Osteocyte (in vitro differentiated cells): ENCODE data around the gene SDK2. TPM values are rescaled to one million over a fixed set of nuclear protein-coding genes. Genes with fewer than 3 reads are reported as not detected.
A peak's percentile ranks its signal among the peaks of the same experiment; 100 is the strongest.

Experiments
- DNase-seq: peaks from one replicate; pipeline ENCODE4 v3.0.0; 2021; ENCODE audit warnings: mixed read lengths; ENCODE audit not compliant: unreplicated experiment; ENCODE audit errors: extremely low spot score
- H3K27ac Mint-ChIP-seq: one replicate; pipeline ENCODE4 v1.8.0; 2021; ENCODE audit warnings: mild to moderate bottlenecking, mixed read lengths; ENCODE audit not compliant: unreplicated experiment
- H3K27me3 Mint-ChIP-seq: one replicate; pipeline ENCODE4 v1.8.0; 2021; ENCODE audit warnings: mixed read lengths; ENCODE audit not compliant: unreplicated experiment
- H3K36me3 Mint-ChIP-seq: one replicate; pipeline ENCODE4 v1.8.0; 2021; ENCODE audit warnings: mixed read lengths; ENCODE audit not compliant: unreplicated experiment
- H3K4me1 Mint-ChIP-seq: one replicate; pipeline ENCODE4 v1.8.0; 2021; ENCODE audit warnings: mixed read lengths; ENCODE audit not compliant: unreplicated experiment
- H3K4me3 Mint-ChIP-seq: one replicate; pipeline ENCODE4 v1.8.0; 2021; ENCODE audit warnings: mild to moderate bottlenecking, moderate library complexity, mixed read lengths; ENCODE audit not compliant: unreplicated experiment
- H3K9me3 Mint-ChIP-seq: one replicate; pipeline ENCODE4 v1.8.0; 2021; ENCODE audit warnings: mixed read lengths; ENCODE audit not compliant: unreplicated experiment
- total RNA-seq: library from RNA; stranded (reverse); gene quantifications from 2 replicates; pipeline ENCODE4 v1.2.1, GENCODE V29; 2021
- TF ChIP-seq, protein P1 (sequence below): fragments of 200-600 bp; sonication (generic); IDR thresholded peaks from 2 replicates; pipeline ENCODE4 v1.5.0; 2021; ENCODE audit warnings: antibody characterized with exemption, mild to moderate bottlenecking, moderate library complexity

Gene SDK2
- total RNA-seq, 1 donor from 2014 or later = 16.5 TPM

DNA sequence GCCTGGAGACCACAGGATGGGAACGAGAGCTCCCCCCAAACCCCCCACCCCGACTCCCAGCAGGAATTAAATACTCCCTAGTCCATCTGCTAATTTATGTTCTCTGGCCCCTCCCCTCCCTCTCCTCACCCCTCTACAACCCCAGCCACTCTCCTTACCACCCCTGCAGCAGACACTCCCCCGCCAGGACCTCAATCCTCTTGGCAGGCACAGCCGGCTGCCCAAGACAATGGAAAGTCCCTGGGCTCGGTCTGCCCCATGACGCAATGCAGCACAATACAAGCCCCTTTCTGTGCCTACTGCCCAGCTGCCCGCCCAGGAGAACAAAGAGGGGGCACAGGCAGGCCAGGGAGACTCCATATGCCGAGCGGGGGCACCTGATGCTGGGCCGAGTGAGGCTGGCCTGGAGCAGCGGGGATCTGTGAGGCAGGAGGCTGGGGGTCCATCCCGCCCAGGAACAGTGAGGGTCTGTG lies 302.2 kb downstream of the SDK2 start:
- no peak for DNase-seq
- Mint-ChIP-seq H3K4me3 (no peak overlapping the region), H3K9me3 (no peaks in the 10 kb centered on the region), H3K27me3 (no peaks in the 10 kb centered on the region), H3K36me3 (no peaks in the 10 kb centered on the region), H3K27ac (peak overlapping the region; percentile 75), H3K4me1 (peaks cover 64% of the 10 kb centered on the region)
- TF ChIP-seq, protein P1, sequence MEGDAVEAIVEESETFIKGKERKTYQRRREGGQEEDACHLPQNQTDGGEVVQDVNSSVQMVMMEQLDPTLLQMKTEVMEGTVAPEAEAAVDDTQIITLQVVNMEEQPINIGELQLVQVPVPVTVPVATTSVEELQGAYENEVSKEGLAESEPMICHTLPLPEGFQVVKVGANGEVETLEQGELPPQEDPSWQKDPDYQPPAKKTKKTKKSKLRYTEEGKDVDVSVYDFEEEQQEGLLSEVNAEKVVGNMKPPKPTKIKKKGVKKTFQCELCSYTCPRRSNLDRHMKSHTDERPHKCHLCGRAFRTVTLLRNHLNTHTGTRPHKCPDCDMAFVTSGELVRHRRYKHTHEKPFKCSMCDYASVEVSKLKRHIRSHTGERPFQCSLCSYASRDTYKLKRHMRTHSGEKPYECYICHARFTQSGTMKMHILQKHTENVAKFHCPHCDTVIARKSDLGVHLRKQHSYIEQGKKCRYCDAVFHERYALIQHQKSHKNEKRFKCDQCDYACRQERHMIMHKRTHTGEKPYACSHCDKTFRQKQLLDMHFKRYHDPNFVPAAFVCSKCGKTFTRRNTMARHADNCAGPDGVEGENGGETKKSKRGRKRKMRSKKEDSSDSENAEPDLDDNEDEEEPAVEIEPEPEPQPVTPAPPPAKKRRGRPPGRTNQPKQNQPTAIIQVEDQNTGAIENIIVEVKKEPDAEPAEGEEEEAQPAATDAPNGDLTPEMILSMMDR = no peak

DNA sequence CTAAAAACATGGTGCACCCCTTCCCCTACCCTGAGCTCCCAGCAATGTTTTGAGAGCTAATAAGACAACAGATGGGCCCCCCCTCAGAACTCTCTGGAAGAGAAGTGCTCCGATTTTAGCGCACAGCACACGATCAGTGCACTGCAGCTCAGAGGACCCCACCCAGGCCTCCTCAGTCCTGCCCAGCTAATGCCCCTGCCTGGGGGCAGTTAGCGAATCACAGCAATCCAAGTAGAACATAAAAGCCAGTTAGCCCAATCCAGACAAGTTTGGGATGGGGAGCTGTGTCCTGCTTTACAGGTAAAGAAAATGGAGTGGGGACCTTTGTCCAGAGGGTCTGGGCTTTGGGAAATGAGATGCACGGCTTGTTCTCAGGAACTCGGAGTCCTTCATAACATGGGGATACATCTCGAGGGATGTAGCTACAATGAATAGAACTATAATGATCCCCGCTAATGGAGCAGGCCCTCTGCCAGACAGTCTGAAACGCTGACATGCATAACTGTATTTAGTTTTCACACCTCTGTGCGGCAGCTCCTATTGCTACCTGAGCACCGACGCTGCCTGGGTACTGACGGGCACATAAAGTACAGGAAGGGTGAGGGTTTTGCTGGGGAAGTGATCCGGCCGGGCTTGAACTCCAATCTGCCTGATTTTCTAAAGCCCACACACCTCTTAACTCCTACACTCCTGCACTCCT lies 302.7 kb downstream of the SDK2 start:
- Mint-ChIP-seq H3K4me3 (no peak overlapping the region), H3K36me3 (no peaks in the 10 kb centered on the region), H3K27ac (peak overlapping the region; percentile 75), H3K27me3 (no peaks in the 10 kb centered on the region), H3K4me1 (peaks cover 64% of the 10 kb centered on the region), H3K9me3 (no peaks in the 10 kb centered on the region)
- TF ChIP-seq, protein P1 = no peak
- DNase-seq = no peak

DNA sequence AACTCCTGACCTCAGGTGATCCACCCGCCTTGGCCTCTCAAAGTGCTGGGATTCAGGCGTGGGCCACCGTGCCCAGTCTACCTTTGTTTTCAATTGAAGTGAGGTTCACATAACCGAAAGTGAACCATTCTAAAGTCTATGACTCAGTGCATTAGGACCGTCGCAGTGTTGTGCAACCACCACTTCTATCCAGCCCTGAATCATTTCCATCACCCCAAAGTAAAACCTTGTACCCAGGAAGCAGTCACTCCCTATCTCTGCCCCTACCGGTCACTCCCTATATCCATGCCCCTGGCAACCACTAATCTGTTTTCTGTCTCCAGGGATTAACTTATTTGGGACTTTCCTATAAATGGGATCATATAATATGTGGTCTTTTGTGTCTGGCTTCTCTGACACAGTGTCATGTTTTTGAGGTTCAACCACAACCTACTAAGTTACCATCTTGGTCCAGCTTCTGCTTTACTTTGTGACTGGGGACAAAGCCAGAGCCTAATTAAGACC lies 304.1 kb downstream of the SDK2 start:
- Mint-ChIP-seq H3K36me3 (no peaks in the 10 kb centered on the region), H3K4me3 (no peak overlapping the region), H3K9me3 (no peaks in the 10 kb centered on the region), H3K4me1 (peaks cover 63% of the 10 kb centered on the region), H3K27ac (peak overlapping the region; percentile 66), H3K27me3 (no peaks in the 10 kb centered on the region)
- TF ChIP-seq, protein P1 = peak; percentile 14
- DNase-seq = no peak

DNA sequence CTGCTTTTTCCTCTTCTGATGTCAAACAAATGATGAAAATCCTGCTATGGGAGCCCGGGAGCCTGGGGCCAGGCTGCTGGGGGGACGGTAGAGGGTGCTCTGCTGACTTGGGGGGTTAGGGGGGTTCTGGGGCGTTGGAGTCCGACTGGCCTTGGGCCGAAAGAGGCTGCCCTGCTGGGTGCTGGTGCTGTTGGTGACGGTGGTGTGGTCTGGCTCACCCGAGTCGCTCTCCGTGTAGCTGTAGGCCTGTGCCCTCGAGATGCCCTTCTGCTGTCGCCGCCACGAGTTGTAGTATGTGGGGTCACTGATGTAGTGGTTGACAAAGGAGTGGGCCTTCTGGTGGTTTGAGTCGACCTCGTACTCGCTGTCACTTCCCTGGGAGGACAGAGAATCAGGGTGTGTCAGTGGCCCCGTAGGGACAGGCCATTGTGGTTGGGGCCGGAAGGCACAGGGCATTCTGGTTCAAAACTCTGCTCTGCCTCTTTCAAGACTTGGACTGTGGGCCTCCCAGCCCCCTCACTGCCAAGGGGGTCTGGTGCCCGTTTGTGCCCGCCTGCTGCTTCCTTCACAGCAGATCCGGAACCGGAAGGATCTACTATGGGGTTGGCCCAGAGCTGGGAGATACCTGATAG lies 305.6 kb downstream of the SDK2 start:
- Mint-ChIP-seq H3K4me1 (peaks cover 55% of the 10 kb centered on the region), H3K4me3 (no peak overlapping the region)

More for the DNA sequence above, 305.6 kb downstream of the SDK2 start:
- no peaks in the 10 kb centered on the region for H3K27me3 Mint-ChIP-seq
- H3K9me3 Mint-ChIP-seq = no peaks in the 10 kb centered on the region
- TF ChIP-seq, protein P1 = no peak
- no peak for DNase-seq
- H3K27ac Mint-ChIP-seq = peak overlapping the region; percentile 61
- H3K36me3 Mint-ChIP-seq = no peaks in the 10 kb centered on the region
